HUDEP-2 (cell line): Measurements from ENCODE around the gene KIZ.

ENCODE experiments used
- DNase-seq, 76 experiments: peaks; one replicate each; lab custom pipeline; 2025; ENCODE audit not compliant: unreplicated experiment in 76 of 76; lab: John Stamatoyannopoulos, UW

KIZ gene

GRCh38 chr20:21133917-21134622, 8.2 kb downstream of the KIZ start:
- DNase-seq: no peak

- DNase-seq: no peak
These were observed 9.1 kb downstream of the KIZ start for GRCh38 chr20:21134883-21135493.

GRCh38 chr20:21136015-21136732, 10.3 kb downstream of the KIZ start:
- no peak for DNase-seq

GRCh38 chr20:21137078-21137477, 11.2 kb downstream of the KIZ start:
- DNase-seq: no peak

GRCh38 chr20:21139881-21140566, 14.1 kb downstream of the KIZ start:
- DNase-seq: no peak

GRCh38 chr20:21141825-21142224, 15.9 kb downstream of the KIZ start:
- DNase-seq: no peak

GRCh38 chr20:21143194-21143890, 17.5 kb downstream of the KIZ start:
- DNase-seq: no peak

GRCh38 chr20:21145424-21145823, 19.5 kb downstream of the KIZ start:
- DNase-seq: no peak

GRCh38 chr20:21146215-21146614, 20.3 kb downstream of the KIZ start:
- DNase-seq: no peak

- DNase-seq: no peak
These were observed 21.7 kb downstream of the KIZ start for GRCh38 chr20:21147593-21147992.

GRCh38 chr20:21149344-21149743, 23.5 kb downstream of the KIZ start:
- DNase-seq: no peak

GRCh38 chr20:21151791-21152190, 25.9 kb downstream of the KIZ start:
- no peak for DNase-seq

GRCh38 chr20:21154692-21155091, 28.8 kb downstream of the KIZ start:
- DNase-seq: no peak

GRCh38 chr20:21155268-21155667, 29.4 kb downstream of the KIZ start:
- DNase-seq: no peak

GRCh38 chr20:21156266-21156665, 30.4 kb downstream of the KIZ start:
- no peak for DNase-seq

GRCh38 chr20:21157006-21157405, 31.1 kb downstream of the KIZ start:
- no peak for DNase-seq

GRCh38 chr20:21159658-21160380, 33.9 kb downstream of the KIZ start:
- no peak for DNase-seq

GRCh38 chr20:21161926-21162325, 36.0 kb downstream of the KIZ start:
- DNase-seq: no peak

GRCh38 chr20:21162631-21163030, 36.7 kb downstream of the KIZ start:
- no peak for DNase-seq

- DNase-seq: no peak
These were observed 40.9 kb downstream of the KIZ start for GRCh38 chr20:21166801-21167200.
